ENCODE results near the gene NOS1AP. TPM values are rescaled to one million over a fixed set of nuclear protein-coding genes. Genes with fewer than 3 reads are reported as not detected.

Gene NOS1AP
- total RNA-seq, 1 donor: 0.18 TPM

DNA sequence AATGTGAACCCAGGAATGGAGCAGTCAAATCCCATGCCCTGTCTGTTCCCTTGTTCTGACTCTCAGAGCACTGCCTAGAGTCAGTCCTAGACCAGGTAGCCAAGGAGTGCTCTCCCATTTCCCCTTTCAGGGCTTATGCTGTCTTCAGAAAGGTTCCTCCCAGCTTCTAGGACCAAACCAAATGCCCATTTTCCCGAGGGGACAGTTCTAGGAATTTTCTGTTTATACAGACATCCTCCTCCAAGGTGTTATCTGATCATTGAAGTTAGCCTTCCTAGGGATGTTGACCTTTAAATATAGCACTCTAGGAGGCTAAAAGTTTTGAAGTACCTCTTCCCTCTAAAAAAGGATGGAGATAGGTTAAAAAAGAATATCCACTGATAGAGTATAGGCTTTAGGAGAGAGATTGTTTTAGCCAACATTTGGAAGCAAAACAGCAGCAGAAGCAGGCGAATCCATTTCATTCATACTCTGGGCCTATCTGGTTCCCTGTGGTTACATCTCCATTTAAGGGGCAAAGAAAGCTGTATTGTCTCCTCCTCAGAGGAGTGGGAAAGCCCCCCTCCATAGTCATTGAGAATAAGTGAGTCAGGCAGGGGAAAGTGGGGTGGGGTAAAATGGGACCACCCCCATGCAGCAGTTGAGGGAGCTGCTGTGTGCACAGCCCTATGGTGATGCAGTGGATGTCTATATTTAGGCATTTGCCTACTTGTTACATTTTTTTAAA, 180.7 kb downstream of the NOS1AP start:
- TF ChIP-seq, protein P1, sequence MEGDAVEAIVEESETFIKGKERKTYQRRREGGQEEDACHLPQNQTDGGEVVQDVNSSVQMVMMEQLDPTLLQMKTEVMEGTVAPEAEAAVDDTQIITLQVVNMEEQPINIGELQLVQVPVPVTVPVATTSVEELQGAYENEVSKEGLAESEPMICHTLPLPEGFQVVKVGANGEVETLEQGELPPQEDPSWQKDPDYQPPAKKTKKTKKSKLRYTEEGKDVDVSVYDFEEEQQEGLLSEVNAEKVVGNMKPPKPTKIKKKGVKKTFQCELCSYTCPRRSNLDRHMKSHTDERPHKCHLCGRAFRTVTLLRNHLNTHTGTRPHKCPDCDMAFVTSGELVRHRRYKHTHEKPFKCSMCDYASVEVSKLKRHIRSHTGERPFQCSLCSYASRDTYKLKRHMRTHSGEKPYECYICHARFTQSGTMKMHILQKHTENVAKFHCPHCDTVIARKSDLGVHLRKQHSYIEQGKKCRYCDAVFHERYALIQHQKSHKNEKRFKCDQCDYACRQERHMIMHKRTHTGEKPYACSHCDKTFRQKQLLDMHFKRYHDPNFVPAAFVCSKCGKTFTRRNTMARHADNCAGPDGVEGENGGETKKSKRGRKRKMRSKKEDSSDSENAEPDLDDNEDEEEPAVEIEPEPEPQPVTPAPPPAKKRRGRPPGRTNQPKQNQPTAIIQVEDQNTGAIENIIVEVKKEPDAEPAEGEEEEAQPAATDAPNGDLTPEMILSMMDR (IDR thresholded peaks at IDR 0.05; ENCODE audit: insufficient read depth, low read length): no peak
- no peak for DNase-seq (ENCODE audit: low read depth)

GRCh38 chr1:162251102-162251501, 181.6 kb downstream of the NOS1AP start:
- TF ChIP-seq, protein P1 (IDR thresholded peaks at IDR 0.05; ENCODE audit: insufficient read depth, low read length): no peak
- no peak for DNase-seq (ENCODE audit: low read depth)
- H3K4me3 ChIP-seq (ENCODE audit: low read depth, low read length): no peak overlapping the region

More for the DNA sequence above, 180.7 kb downstream of the NOS1AP start:
- no peak overlapping the region for H3K4me3 ChIP-seq (ENCODE audit: low read depth, low read length)

- TF ChIP-seq, protein P1 (IDR thresholded peaks at IDR 0.05; ENCODE audit: insufficient read depth, low read length): no peak
- no peak overlapping the region for H3K4me3 ChIP-seq (ENCODE audit: low read depth, low read length)
- no peak for DNase-seq (ENCODE audit: low read depth)
Measured at GRCh38 chr1:162252214-162252613, 182.7 kb downstream of the NOS1AP start.

DNA sequence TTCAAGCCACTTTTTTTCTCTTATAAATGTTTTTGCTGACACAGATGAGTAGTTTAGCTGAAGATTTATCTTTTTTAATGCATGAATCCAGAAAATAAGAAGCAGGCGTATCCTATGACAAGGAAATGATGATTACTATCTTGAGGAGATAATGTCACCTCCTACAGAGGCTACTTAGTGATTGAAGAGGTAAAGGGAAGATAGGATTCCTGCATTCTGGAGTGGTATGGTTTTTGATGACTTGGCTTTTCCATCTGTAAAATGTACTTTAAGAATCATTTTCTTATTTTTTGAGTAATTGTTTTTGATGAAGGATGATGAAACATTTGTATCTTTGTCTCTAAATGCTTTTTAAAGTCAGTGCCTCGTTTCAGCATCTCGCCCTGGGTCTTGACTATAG, 184.3 kb downstream of the NOS1AP start:
- TF ChIP-seq, protein P1 (IDR thresholded peaks at IDR 0.05; ENCODE audit: insufficient read depth, low read length): no peak
- DNase-seq (ENCODE audit: low read depth): no peak
- H3K4me3 ChIP-seq (ENCODE audit: low read depth, low read length): no peak overlapping the region

DNA sequence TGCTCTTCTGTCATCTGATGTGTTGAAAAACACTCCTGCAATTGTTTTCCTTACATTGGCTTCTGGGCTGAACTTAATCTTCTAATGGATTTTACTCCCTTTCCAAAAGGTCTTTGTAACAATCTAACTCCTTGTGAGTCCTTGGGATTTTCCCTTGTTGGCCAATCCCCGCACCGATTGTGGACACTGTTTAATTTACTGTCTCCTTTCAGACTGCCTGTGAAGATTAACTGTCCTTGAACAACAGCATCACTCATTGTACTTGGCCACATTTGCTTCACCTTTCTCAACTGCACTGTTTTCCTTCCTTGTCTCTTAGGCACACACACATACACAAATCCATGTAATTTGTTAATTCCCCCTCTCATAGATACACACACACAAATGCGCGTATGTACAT, 186.8 kb downstream of the NOS1AP start:
- no peak for DNase-seq (ENCODE audit: low read depth)
- H3K4me3 ChIP-seq (ENCODE audit: low read depth, low read length): no peak overlapping the region
- TF ChIP-seq, protein P1 (IDR thresholded peaks at IDR 0.05; ENCODE audit: insufficient read depth, low read length): no peak

GRCh38 chr1:162258394-162258793, 188.9 kb downstream of the NOS1AP start:
- TF ChIP-seq, protein P1 (IDR thresholded peaks at IDR 0.05; ENCODE audit: insufficient read depth, low read length): no peak
- H3K4me3 ChIP-seq (ENCODE audit: low read depth, low read length): no peak overlapping the region
- no peak for DNase-seq (ENCODE audit: low read depth)

Measured in fibroblast of the aortic adventitia (primary cell).